Activated CD8-positive, alpha-beta T cell treated with anti-CD3 and anti-CD28 coated beads for 36 hours (primary cell): Measurements from ENCODE around the gene PTGES. TPM values are rescaled to one million over a fixed set of nuclear protein-coding genes. Genes with fewer than 3 reads are reported as not detected.
"Not testable (repeated sequence)": the region's sequence is repeated elsewhere in the genome, so short reads cannot be mapped to it uniquely, and the experiment has no call there.

Experiments
- ATAC-seq: fragments of 200-7000 bp; cut with Tn5 transposase; one replicate; pipeline ENCODE4 v1.10.0; 2021; ENCODE audit warnings: mild to moderate bottlenecking, moderate library complexity
- CTCF ChIA-PET: fragments of 350-600 bp; sonication (Branson Sonifier 250); formaldehyde crosslinking; loops from one replicate; lab custom pipeline; 2021; ENCODE audit warnings: antibody characterized with exemption; lab: Charles Lee
- POLR2A ChIA-PET: fragments of 350-600 bp; sonication (Branson Sonifier 250); formaldehyde crosslinking; loops from one replicate; lab custom pipeline; 2021; ENCODE audit warnings: antibody characterized with exemption; lab: Charles Lee
- DNase-seq: peaks from one replicate; pipeline ENCODE4 v3.0.0-alpha.2; 2020
- H3K27ac Mint-ChIP-seq: one replicate; pipeline ENCODE4 v1.8.0; 2021; ENCODE audit warnings: mild to moderate bottlenecking, mixed read lengths
- H3K27me3 Mint-ChIP-seq: one replicate; pipeline ENCODE4 v1.8.0; 2021; ENCODE audit warnings: mixed read lengths
- H3K36me3 Mint-ChIP-seq: one replicate; pipeline ENCODE4 v1.8.0; 2021; ENCODE audit warnings: low read depth, mixed read lengths
- H3K4me1 Mint-ChIP-seq: one replicate; pipeline ENCODE4 v1.8.0; 2021; ENCODE audit warnings: low read depth, mixed read lengths
- H3K4me3 Mint-ChIP-seq: one replicate; pipeline ENCODE4 v1.8.0; 2021; ENCODE audit warnings: mild to moderate bottlenecking, moderate library complexity, mixed read lengths
- H3K9me3 Mint-ChIP-seq: one replicate; pipeline ENCODE4 v1.8.0; 2021; ENCODE audit warnings: mixed read lengths
- intact Hi-C: fragments of 100-400 bp; cut with micrococcal nuclease; formaldehyde crosslinking; loops from one replicate; pipeline ENCODE4 v1.10.0; 2022
- total RNA-seq, 2 experiments: library from RNA; stranded (reverse); gene quantifications; one replicate each; pipeline ENCODE4 v1.2.3, GENCODE V29; 2021
- TF ChIP-seq, protein P1 (sequence below): fragments of 200-600 bp; IDR thresholded peaks from one replicate; pipeline ENCODE4 v1.8.0; 2022; ENCODE audit warnings: antibody characterized with exemption, mild to moderate bottlenecking

The PTGES gene
- total RNA-seq, 2 experiments from 2014 or later: 0.20 to 0.56 TPM

GRCh38 chr9:129755151-129755550 is 2.3 kb upstream of the PTGES start:
- POLR2A ChIA-PET: no interaction called here

GRCh38 chr9:129751841-129752801 is 721 bp downstream of the PTGES start:
- CTCF ChIA-PET: interaction anchor here (0.8 to 3.6 kb wide), 4 partner anchors 14 to 32 kb away, joined by 3 to 29 read pairs (median 6); no protein-coding TSS in a partner anchor
- no peak overlapping the region for H3K27ac Mint-ChIP-seq
- TF ChIP-seq, protein P1, sequence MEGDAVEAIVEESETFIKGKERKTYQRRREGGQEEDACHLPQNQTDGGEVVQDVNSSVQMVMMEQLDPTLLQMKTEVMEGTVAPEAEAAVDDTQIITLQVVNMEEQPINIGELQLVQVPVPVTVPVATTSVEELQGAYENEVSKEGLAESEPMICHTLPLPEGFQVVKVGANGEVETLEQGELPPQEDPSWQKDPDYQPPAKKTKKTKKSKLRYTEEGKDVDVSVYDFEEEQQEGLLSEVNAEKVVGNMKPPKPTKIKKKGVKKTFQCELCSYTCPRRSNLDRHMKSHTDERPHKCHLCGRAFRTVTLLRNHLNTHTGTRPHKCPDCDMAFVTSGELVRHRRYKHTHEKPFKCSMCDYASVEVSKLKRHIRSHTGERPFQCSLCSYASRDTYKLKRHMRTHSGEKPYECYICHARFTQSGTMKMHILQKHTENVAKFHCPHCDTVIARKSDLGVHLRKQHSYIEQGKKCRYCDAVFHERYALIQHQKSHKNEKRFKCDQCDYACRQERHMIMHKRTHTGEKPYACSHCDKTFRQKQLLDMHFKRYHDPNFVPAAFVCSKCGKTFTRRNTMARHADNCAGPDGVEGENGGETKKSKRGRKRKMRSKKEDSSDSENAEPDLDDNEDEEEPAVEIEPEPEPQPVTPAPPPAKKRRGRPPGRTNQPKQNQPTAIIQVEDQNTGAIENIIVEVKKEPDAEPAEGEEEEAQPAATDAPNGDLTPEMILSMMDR: no peak
- no peaks in the 10 kb centered on the region for H3K36me3 Mint-ChIP-seq
- H3K27me3 Mint-ChIP-seq: peaks cover 6% of the 10 kb centered on the region
- peaks cover 14% of the 10 kb centered on the region for H3K4me1 Mint-ChIP-seq
- intact Hi-C loops: no loop called here
- POLR2A ChIA-PET: interaction anchor here (0.6 to 1.2 kb wide), 2 partner anchors 14 to 85 kb away, joined by 3 read pairs; no protein-coding TSS in a partner anchor
- no peaks in the 10 kb centered on the region for H3K9me3 Mint-ChIP-seq
- DNase-seq (no peak), ATAC-seq (peak; percentile 11)
- peak overlapping the region; percentile 26 for H3K4me3 Mint-ChIP-seq

More at GRCh38 chr9:129755151-129755550, 2.3 kb upstream of the PTGES start:
- Mint-ChIP-seq H3K36me3 (no peaks in the 10 kb centered on the region), H3K9me3 (no peaks in the 10 kb centered on the region), H3K4me3 (no peak overlapping the region), H3K27ac (no peak overlapping the region), H3K27me3 (peaks cover 6% of the 10 kb centered on the region), H3K4me1 (peaks cover 18% of the 10 kb centered on the region)
- intact Hi-C loops: no loop called here
- CTCF ChIA-PET: interaction anchor here (0.9 to 2.4 kb wide), 5 partner anchors 9 to 29 kb away, joined by 3 to 11 read pairs (median 7); no protein-coding TSS in a partner anchor
- ATAC-seq (no peak), DNase-seq (no peak)
- TF ChIP-seq, protein P1: no peak

DNA sequence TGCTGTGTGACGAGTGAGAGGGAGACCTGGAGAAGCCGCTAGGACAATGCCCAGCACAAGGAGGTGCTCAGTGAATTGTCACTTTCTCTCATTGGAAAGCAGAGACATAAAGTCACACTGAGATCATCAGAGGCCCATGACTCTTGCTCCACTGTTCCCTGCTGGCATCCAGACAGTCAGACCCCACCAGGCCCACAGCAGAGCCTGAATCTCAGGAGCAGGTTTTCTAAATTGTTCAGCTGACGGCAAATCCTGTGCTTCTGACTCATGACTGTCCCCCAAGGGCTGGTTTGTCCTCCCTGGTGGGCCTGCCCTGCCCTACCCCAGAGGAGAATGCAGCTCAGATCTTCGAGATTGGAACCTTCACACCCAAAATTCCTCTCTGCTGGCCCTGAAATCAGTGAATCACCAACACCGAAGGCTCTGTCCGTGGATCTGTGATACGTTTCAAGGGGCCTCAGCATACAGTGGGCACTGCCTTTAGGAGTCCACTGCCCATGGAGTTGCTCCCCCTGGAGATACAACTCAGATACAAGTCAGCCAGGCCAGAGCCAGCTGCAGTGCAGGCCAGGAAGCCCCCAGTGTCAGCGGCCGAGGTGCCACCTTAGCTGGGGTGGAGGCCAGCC is 2.7 kb downstream of the PTGES start:
- TF ChIP-seq, protein P1: no peak
- Mint-ChIP-seq H3K9me3 (no peaks in the 10 kb centered on the region), H3K36me3 (no peaks in the 10 kb centered on the region), H3K27me3 (peaks cover 6% of the 10 kb centered on the region), H3K4me1 (peaks cover 12% of the 10 kb centered on the region), H3K4me3 (no peak overlapping the region), H3K27ac (no peak overlapping the region)
- POLR2A ChIA-PET: no interaction called here
- intact Hi-C loops: no loop called here
- DNase-seq (no peak), ATAC-seq (no peak)
- CTCF ChIA-PET: interaction anchor here (0.7 to 3.6 kb wide), 4 partner anchors 12 to 37 kb away, joined by 3 to 29 read pairs (median 8); no protein-coding TSS in a partner anchor

- intact Hi-C loops: no loop called here
- H3K36me3 Mint-ChIP-seq: no peaks in the 10 kb centered on the region
- peaks cover 12% of the 10 kb centered on the region for H3K4me1 Mint-ChIP-seq
- TF ChIP-seq, protein P1: no peak
- ChIA-PET CTCF (interaction anchor here (1.4 to 3.6 kb wide), 4 partner anchors 11 to 40 kb away, joined by 5 to 29 read pairs (median 8); no protein-coding TSS in a partner anchor), POLR2A (no interaction called here)
- no peak for DNase-seq
- no peaks in the 10 kb centered on the region for H3K9me3 Mint-ChIP-seq
- no peak for ATAC-seq
- no peak overlapping the region for H3K27ac Mint-ChIP-seq
- H3K27me3 Mint-ChIP-seq: peaks cover 5% of the 10 kb centered on the region
- H3K4me3 Mint-ChIP-seq: no peak overlapping the region
These were observed 3.3 kb downstream of the PTGES start for GRCh38 chr9:129749575-129749974.

DNA sequence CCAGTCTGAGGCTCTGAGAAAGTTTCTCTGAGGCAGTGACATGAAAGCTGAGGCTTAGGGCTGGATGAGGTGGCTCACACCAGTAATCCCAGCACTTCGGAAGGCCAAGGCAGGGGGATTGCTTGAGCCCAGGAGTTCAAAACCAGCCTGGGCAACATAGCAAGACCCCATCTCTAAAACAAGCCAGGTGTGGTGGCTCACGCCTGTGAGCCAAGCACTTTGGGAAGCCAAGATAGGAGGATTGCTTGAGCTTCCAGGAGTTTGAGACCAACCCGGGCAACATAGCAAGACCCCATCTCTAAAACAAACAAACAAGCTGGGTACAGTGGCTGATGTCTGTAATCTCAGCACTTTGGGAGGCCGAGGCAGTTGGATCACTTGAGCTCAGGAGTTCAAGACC is 3.8 kb downstream of the PTGES start:
- peaks cover 12% of the 10 kb centered on the region for H3K4me1 Mint-ChIP-seq
- POLR2A ChIA-PET, H3K9me3 Mint-ChIP-seq, DNase-seq, H3K27me3 Mint-ChIP-seq, intact Hi-C loops, H3K27ac Mint-ChIP-seq, H3K4me3 Mint-ChIP-seq, H3K36me3 Mint-ChIP-seq, ATAC-seq: not testable (repeated sequence)
- CTCF ChIA-PET: interaction anchor here (1.4 to 3.6 kb wide), 4 partner anchors 11 to 41 kb away, joined by 5 to 29 read pairs (median 8); no protein-coding TSS in a partner anchor
